HG02759 (cell line): ENCODE data around the gene PRCD.

Source experiments
- ATAC-seq: cut with Tn5 transposase; IDR thresholded peaks from one replicate; pipeline ENCODE4 v1.9.1; 2021; ENCODE audit warnings: mild to moderate bottlenecking, moderate library complexity; ENCODE audit not compliant: unreplicated experiment

The PRCD gene

DNA sequence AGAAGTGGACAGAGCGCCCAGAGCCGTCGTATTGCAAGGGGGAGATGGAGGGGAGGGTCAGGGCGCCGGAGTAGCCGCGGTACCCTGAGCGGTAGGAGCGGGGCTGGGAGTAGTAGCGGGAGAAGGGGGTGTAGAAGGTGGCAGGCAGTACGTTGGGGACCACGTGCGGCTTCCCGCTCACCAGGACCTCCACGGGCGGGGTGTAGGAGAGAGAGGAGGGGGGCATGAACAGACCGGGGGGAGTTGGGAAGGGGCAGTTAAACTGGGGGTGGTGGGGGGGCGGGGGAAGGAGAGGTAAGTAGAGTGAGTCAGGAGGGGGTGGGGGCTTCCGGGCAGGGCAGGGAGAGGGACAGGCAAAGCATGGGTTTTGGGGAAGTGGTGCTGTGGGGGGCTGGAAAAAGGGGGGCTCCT lies 29.0 kb downstream of the PRCD start:
- no peak for ATAC-seq

DNA sequence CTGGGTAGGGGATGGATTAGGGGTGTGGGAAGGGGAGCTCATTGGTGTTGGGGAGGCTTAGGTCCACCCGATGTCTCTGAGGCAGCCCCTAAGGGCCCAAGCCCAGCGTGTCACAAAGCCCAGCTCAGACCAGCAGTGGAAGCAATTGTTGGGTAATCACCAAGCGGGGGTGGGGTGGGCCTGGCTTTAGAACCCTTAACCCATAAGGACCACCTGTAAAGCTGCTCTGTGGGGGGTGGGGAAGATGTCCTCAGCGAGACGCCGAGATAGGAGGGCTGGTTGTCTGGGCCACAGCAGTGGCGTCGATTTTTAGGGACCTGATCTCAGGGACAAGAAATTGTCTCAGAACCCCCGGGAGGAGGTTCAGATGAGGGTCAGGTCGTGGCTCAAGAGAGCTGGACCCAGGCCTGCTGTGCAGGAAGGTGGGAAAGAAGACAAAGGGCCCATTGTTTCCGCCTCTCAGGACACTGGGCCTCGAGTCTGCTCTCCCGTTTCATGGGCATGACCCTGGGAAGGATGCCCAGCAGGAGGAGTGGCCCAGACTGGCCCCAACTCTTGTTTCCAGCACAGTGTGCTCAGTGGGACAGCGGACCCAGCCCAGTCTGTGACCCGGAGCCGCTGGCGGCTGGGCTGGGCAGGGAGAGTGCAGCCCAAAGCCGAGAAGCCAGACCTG lies 29.9 kb downstream of the PRCD start:
- no peak for ATAC-seq

DNA sequence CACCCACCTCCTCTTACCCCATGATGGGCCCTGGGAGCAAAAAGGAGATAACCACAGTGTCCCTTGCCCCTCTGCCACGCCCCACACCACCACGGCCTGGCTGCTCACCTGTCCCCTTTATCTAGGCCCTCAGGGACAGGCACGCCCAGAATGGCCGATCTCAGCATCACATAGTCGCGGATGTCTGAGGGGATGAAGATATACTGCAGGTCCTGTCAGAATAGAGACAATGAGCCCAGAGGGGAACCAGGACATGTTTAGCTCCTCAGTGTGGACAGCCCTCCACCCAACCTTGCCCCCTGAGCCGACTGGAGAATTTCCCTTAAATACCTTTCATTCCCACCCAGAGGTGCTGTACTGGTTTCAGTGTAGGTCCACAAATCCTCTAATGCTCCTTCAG lies 30.6 kb downstream of the PRCD start:
- no peak for ATAC-seq

DNA sequence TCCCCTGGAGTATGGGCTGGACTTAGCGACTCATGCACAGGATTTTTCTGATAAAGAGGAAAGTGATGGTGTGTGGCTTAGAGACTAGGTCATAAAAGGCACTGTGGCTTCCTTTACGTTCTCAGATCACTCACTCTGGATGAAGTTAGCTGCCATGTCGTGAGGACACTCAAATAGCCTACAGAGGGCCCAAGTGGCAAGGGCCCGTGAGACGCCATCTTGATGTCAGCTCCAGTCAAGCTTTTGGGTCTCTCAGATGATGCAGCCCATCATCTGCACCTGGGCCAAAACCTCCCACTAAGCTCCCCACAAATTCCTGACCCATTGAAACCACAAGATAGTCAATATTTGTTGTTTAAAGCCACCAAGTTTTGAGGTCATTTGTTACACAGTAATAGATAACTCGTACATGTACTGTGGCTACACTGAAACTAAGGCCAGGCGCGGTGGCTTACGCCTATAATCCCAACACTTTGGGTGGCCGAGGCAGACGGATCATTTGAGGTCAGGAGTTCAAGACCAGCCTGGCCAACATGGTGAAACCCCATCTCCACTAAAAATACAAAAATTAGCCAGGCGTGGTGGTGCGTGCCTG lies 31.1 kb downstream of the PRCD start:
- ATAC-seq: no peak

DNA sequence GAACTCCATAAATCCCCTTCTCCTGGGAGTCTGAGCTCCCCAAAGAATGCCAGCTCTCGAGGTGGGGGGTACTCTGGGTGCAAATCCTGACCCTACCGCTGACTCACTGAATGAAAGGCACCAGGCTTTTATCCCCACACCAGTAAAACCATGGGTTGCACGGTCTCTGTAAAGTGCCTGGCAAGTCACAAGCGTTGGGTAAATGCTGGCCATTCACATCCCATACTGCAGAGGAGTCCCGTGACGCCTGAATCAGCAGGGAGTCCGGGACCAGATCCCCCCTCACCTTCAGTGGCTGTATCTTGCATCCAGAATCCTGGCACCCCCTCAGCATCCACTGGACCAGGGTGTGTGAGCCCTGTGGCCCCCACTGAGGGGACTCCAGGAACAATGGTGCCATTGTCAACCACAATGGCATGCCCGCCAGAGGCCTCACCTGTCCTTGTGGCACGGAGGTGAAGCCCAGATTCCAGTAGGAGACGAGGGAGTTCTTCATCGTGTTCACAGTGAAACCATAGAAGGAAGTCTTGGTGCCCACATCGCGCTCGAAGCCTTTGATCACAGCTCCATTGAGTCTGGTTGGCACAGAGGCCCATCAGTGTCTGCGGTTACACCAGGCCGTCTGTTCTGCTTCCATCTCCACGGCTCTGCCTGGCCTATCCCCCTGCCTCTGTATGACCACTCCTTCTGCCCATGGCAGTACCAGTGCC lies 32.5 kb downstream of the PRCD start:
- no peak for ATAC-seq

DNA sequence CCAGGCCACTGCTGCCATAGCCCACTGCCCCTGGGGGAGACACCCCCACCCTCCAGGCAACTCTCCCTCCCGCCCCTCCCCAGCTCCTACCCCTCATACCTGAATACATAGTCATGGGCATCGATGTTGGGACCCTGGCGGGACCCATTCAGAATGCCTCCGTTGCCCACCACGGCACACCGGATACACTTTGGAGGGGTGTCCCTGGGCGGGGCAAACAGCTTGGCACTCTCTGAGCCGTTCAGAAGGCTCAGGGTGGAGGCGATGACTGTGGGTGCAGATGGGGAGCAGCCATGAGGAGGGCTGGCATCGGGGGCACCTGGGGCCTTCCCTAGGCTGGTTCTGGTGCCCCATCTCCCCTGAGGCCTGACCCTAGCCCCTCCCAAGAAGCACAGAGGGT lies 33.3 kb downstream of the PRCD start:
- ATAC-seq: no peak

DNA sequence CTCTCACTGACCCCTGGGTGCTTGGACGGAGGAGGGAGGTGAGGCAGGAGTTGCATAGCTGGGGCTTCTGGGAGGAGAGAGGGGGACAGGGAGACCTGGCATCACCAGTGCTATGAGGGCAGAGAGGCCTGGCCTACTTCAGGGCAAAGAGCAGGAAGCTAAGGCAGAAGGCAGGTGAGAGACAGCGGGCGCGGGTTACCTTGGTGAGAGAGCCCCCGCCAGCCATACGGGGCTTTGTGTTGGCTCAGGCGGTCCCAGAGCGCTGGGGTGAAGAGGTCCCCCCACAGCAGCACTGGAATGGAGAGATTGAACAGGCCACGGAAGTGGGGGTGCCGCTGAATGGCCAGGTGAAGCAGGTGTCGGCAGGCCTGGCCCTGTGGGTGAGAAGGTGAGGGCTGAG lies 34.3 kb downstream of the PRCD start:
- no peak for ATAC-seq

DNA sequence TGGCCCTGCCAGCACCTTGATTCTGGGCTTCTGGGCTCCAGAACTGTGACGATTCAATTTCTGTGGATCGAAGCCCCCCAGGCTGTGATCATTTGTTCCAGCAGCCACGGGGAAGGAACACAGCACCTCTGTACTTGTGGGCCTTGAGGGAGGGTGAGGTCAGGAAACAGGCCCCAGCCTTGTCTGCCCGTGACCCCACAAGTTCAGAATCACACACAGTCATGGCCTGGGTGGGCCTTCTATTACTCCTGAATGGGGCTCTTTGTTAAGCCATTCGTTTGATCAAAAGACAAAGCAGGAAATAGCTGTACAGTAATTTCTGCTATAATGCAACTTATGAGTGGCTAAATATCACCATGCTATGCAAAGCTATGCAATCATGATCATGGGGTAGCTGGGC lies 35.7 kb downstream of the PRCD start:
- ATAC-seq: no peak

DNA sequence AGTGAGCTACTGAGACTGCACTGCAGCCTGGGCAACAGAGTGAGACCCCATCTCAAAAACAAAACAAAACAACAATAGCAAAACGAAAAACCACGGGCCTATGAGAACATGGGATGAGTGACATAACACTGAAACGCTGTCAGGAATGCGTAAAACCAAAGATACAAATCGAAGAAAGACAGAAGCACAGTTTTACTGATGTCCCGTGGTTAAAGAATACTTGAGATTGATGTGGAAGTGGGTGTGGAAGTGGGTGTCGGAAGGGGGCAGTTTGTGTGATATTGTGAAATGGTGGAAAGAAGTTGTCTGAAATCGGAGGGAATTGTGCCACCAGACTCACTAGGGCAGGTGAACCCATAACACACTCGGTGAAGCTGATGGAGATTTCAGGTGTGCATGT lies 36.3 kb downstream of the PRCD start:
- ATAC-seq: no peak

DNA sequence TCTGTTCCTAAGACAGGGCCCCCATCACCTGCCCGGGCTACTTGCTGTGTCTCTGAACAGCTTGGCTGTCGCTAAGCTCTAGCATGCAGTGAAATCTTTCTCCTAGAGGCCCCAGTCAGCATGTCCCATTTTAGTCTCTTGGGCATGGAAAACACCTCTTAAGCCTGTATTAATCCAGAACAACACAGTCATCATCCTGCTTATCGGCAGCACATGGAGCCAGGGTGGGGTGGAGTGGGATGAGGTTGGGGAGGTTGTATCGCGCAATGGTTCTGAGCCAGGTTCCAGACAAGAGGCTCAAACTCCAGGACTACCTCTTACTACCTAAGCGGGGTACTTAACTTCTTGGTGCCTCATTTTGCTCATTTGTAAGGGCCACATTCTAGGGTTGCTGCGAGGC lies 38.0 kb downstream of the PRCD start:
- no peak for ATAC-seq

DNA sequence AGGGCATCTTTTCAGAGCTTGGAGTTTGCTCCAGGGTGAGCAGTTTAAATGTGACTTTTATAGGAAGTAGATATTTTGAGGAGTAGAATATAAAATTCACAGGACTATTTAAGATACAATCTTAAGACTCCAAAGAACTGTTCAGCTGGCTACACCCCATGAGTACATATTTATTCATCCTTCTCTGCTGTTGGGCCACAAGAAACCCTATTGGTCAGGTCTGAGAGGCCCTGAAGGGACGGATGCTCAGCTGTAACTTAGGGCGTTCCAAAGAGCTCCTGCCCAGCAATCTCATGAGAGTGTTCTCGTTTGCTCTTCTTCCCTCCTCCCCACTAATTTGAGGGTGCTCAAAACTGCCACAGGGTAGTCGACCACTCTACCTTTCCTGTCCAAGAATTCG lies 38.5 kb downstream of the PRCD start:
- ATAC-seq: no peak

DNA sequence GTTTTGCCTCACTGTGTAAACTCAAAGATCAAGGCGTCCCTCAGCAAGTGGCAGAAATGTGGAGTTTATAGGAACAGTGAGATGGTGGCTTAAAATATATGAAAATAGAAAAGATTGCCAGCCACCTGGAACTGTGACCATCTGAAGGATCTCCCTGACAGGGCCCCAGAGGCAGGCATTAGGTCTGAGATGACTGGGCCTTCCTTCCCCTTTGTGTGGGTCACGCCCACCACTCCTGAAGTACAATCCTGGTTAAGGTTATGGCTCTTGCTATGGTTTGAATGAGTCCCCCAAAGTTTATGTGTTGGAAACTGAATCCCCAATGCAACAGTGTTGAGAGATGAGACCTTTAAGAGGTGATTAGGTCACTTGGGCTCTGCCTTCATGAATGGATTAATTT lies 39.4 kb downstream of the PRCD start:
- no peak for ATAC-seq

DNA sequence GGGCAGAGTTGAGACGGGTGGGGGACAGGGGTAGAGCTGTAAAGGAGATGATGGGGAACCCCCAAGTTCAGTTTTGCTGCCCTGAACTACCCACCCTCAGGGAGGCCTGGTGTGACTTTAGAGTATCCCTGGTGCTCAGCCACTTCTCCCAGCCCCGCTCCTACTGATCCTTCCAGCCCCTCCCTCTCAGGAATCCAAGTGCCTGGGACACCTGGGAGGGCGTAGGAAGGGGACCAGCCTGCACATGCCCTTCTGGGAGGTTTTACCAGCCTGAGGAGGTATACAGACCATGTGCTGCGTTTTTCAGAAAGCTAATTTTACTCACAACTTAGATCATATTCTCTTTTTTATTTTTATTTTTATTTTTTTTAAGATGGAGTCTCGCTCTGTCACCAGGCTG lies 41.7 kb downstream of the PRCD start:
- ATAC-seq: no peak

DNA sequence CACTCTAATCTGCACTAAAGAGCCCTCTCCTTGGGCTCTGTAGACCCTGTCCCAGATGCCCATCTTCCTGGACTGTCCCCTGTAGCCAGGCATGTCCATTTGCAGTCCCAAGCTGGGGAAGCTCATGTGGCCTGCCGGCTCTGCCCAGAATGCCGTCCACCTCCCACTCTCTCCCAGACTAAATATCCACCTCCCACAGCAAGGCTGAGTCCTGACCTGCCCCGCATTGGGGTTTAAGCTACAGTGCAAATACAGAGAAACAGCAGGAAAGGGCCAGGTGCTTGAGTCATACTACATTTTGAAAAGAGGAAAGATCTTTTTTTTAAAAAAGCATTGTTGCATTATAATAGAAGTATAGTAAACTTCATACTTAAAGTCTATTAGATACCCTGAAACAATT lies 42.8 kb downstream of the PRCD start:
- ATAC-seq: no peak

DNA sequence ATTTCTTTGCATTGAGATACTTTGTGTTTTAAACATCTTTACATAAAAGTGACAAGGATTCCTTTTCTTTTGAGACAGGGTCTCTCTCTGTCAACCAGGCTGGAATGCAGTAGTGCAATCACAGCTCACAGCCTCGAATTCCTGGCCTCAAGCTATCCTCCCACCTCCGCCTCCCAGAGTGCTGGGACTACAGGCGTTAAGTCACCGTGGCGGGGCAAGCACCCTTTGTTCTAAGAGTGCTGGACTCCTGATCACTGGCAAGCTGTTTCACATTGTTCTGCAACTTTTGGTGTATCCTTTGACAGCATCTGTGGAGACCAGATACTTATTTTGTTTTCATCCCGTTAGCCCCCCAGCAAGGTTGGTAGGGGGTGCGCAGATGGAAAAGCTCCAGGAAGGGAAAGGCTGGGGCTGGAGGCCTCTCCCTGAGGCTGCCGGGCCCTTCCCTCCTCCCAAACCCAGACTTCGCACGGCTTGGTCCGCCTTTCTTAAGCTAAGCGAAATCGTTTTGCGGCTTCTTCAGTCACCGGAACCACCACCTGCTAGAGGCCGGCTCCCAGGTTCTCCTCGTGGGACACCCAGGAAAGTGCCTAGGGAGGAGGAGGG lies 44.7 kb downstream of the PRCD start:
- ATAC-seq: no peak

DNA sequence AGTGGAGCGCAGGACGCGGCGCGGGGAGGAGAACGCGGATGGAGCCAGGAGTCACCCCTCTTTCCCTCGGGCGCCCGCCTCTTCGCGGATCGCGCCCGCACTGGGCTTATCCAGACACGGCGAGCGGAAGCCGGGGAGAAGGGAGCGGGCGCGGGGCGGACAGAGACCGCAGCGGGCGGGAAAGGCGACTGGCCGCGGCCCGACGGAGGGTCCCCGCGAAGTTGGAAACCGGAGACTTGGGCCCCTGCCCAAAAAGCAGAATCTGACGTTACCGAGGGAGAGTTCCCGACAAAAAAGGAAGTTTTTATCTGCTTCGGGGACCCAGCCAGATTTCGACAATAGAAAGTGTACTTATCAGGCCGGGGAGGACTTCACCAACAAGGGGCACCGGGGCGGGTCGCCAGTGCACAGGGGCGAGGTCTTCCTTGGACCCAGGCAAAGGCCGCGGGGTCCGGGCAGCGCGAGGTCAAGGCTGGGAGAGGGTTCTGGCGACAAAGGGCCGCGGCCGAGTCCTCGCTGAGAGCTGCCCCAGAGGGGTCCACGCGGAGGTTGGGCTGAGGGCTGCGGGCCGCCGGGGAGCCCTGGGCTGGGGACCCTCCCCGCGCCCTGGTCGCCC lies 45.3 kb downstream of the PRCD start:
- no peak for ATAC-seq

DNA sequence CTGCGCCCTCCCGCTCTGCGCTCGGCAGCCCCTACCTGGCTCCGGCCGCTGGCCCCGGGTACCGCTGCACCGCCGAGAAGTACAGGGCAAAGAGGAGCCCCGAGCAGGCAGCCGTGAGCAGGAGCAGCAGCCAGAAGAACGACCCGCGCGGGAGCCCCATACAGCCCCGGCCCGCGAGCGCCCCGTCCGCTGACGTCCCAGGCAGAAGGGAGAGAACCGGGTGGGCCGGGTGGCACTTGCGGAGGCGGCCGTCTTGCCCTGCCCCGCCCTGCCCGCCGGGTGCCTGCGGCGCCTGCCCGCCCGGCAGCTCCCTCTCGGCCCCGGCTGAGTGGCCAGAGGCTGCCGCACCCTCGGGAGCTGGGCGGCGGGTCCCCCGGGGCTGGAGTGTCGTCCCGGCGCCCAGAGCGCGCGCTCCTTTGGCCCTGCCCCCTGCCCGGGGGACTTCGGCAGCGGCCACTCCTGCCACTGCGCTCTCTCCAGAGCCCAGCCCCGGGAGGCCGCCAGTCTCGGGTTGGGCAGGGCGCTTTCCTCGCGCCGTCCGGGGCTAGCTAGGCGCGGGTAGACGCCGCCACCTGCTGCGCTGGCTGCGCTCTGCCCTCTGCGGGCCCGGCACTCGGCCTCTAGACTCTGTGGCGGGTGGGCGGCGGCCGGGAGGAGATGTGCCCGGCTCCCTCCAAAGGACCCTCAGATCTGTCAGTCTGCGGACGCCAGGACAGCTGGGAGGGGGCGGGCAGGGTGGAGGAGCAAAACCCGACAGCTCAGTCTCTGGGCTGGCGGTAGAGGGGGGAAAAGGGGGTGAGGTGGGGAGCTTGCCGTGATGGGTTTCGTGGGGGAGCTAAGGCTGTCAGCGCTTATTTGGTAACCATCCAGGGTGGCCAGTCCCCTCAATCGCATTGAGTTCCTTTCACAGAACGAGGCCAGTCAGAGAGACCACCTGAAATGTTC lies 46.1 kb downstream of the PRCD start, which contains the start of gene ST6GALNAC2:
ST6GALNAC2 (minus strand) TSS at position 212 of the 945 bp plus-strand sequence; CDS start at position 160, 52 bp downstream.
- ATAC-seq: no peak

DNA sequence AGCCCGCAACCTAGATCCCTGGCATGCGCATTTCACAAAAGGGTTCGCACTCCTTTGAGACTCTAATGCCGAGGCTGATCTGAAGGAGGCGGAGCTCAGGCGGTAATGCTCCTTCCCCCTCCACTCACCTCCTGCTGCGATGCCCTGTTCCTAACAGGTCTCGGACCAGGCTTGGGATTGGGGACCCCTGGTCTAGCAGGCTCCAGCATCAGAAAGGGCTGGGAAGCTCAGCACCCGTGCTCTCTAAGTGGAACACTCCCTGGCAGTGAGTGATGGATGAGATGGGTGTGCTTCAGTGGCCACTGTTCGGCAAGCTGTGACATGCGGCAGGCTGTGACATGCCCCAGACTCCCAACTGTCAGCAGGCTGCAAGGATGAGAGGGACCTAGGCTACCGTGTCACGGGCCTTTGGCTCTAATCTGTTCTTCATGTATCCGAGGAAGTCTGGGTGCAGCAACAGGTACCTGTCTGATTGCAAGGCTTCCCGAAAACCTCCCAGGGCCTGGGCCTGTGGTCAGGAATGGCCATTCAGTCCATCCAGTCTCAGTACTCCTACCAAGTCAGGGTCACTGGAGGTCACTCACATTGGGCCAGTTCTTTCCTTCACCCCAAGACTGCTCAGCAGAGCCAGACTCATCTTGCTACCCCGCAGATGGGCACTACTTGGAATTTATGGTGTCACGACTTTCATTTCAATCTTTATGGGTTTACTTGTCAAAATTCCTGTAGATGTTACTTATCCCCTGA lies 47.1 kb downstream of the PRCD start:
- no peak for ATAC-seq

DNA sequence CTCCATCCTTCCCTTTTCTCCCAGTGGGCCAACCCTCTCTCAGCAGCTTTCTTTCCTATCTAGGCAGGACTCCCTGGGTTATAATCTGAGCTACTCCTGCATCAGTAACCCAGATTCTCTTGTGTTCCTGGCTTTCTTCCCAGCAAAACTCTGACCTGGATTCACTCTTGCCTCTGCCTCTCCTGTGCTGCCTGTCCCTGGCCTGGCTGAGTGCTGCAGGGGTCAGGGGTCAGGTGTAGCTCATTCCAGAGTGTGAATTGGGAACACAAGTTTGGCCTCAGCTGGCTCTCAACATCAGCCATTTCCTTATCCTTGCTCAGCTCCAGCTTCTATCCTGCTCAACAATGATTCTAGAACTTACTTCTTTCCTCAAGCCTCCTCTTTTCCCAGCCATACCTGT lies 48.3 kb downstream of the PRCD start:
- no peak for ATAC-seq

DNA sequence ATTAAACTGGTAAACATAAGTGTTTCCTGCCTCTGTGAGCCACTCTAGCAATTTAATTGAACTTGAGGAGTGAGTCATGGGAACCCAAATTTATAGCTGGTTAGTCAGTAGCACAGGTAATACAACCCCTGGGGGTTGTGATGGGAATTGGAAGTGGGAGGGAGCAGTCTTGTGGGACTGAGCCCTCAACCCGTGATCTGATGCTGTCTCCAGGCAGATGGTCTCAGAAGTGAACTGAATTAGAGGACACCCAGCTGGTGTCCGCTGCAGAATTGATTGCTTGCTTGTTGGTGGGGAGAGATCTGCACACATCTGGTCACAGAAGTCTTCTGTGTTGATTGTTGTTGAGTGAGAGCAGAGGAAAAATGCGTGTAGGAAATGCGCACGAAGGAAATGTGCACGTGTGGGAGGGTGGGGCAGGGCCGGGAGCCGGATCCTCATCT lies 53.6 kb downstream of the PRCD start:
- ATAC-seq: no peak
